OCI-LY1 (cell line): Measurements from ENCODE around the gene NAALADL1.
A peak's percentile ranks its signal among the peaks of the same experiment; 100 is the strongest.

ENCODE experiments used
- H2AFZ ChIP-seq: fragments of 200-600 bp; sonication (generic), shearing (Covaris generic); 2 replicates; pipeline ENCODE4 v1.6.0; 2014; ENCODE audit warnings: antibody characterized with exemption, mild to moderate bottlenecking, low read length
- H3F3A ChIP-seq: fragments of 200-600 bp; sonication (generic), shearing (Covaris generic); 2 replicates; pipeline ENCODE4 v1.6.0; 2014; ENCODE audit warnings: mild to moderate bottlenecking, antibody characterized with exemption, low read length, moderate library complexity; ENCODE audit not compliant: insufficient read depth
- H3K27ac ChIP-seq: fragments of 200-600 bp; sonication (generic); 2 replicates; pipeline ENCODE4 v1.5.1; 2014; ENCODE audit warnings: low read length, mixed run types, mild to moderate bottlenecking, low read depth; ENCODE audit not compliant: poor library complexity, severe bottlenecking
- H3K27me3 ChIP-seq: fragments of 200-600 bp; sonication (generic); 2 replicates; pipeline ENCODE4 v1.6.0; 2014; ENCODE audit warnings: antibody characterized with exemption, mild to moderate bottlenecking, low read length, moderate library complexity; ENCODE audit not compliant: insufficient read depth
- H3K36me3 ChIP-seq: fragments of 200-600 bp; sonication (generic); 2 replicates; pipeline ENCODE4 v1.6.1; 2014; ENCODE audit warnings: mild to moderate bottlenecking, antibody characterized with exemption, low read length, moderate library complexity, mixed read lengths; ENCODE audit not compliant: insufficient read depth
- H3K4me1 ChIP-seq: fragments of 200-600 bp; sonication (generic); 2 replicates; pipeline ENCODE4 v1.5.1; 2014; ENCODE audit warnings: mild to moderate bottlenecking, low read length, moderate library complexity; ENCODE audit not compliant: insufficient read depth, severe bottlenecking
- H3K4me2 ChIP-seq: fragments of 200-600 bp; sonication (generic), shearing (Covaris generic); 2 replicates; pipeline ENCODE4 v1.6.1; 2014; ENCODE audit warnings: low read length
- H3K4me3 ChIP-seq: fragments of 200-600 bp; sonication (generic); 2 replicates; pipeline ENCODE4 v1.5.1; 2014; ENCODE audit warnings: low read length, low read depth, mild to moderate bottlenecking, mixed read lengths; ENCODE audit not compliant: poor library complexity, severe bottlenecking
- H3K79me2 ChIP-seq: fragments of 200-600 bp; shearing (Covaris generic); 2 replicates; pipeline ENCODE4 v1.6.1; 2016; ENCODE audit warnings: mixed run types, low read length, mixed read lengths; ENCODE audit not compliant: insufficient read depth
- H3K9ac ChIP-seq: fragments of 200-600 bp; sonication (generic), shearing (Covaris generic); 2 replicates; pipeline ENCODE4 v1.6.1; 2014; ENCODE audit warnings: mild to moderate bottlenecking, low read length, mixed read lengths
- H3K9me2 ChIP-seq: fragments of 200-600 bp; sonication (generic), shearing (Covaris generic); 2 replicates; pipeline ENCODE4 v1.6.1; 2014; ENCODE audit warnings: low read depth, mild to moderate bottlenecking, low read length, mixed read lengths
- H3K9me3 ChIP-seq: fragments of 200-600 bp; shearing (Covaris generic); 2 replicates; pipeline ENCODE4 v1.6.1; 2014; ENCODE audit warnings: low read length, mixed read lengths
- H4K20me1 ChIP-seq: fragments of 200-600 bp; sonication (generic), shearing (Covaris generic); 2 replicates; pipeline ENCODE4 v1.6.0; 2016; ENCODE audit warnings: mild to moderate bottlenecking, low read length; ENCODE audit not compliant: insufficient read depth
- CTCF ChIP-seq: fragments of 200-600 bp; sonication (generic), shearing (Covaris generic); IDR thresholded peaks from 2 replicates; pipeline ENCODE4 v1.5.1; 2017; ENCODE audit warnings: mild to moderate bottlenecking, antibody characterized with exemption, low read length, moderate library complexity, mixed read lengths
- EZH2 ChIP-seq: fragments of 200-600 bp; sonication (generic), shearing (Covaris generic); IDR thresholded peaks from 2 replicates; pipeline ENCODE4 v1.8.0; 2017; ENCODE audit warnings: borderline replicate concordance, mixed run types, mild to moderate bottlenecking, antibody characterized with exemption, low read length, moderate library complexity, mixed read lengths

NAALADL1 gene

GRCh38 chr11:65043881-65044501 lies 14.4 kb downstream of the NAALADL1 start:
- Histone ChIP-seq H3K9me3 (no peaks in the 10 kb centered on the region), H3K27me3 (no peaks in the 10 kb centered on the region), H3K4me2 (no peak overlapping the region), H3K27ac (no peak overlapping the region), H3K9me2 (no peaks in the 10 kb centered on the region), H3K36me3 (peaks cover 20% of the 10 kb centered on the region), H2AFZ (no peak overlapping the region), H3K4me3 (no peak overlapping the region), H3K9ac (no peak overlapping the region), H3K79me2 (no peaks in the 10 kb centered on the region), H3K4me1 (peaks cover 24% of the 10 kb centered on the region), H4K20me1 (no peaks in the 10 kb centered on the region), H3F3A (no peaks in the 10 kb centered on the region)
- TF ChIP-seq CTCF, result no peak
- TF ChIP-seq EZH2, result no peak

DNA sequence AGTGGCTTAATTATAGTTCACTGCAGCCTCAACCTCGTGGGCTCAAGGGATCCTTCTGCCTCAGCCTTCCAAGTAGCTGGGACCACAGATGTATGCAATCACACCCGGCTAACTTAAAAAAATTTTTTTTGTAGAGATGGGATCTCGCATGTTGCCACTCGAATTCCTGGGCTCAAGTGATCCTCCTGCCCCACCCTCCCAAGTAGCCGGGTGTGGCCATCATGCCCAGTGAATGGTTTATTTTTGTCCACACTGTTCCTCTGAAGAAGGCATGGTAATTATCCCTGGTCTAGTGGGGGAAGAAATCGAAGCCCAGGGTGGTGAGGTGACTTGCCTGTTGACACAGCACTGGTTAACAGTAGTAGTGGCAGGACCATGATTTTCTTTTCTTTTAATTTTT lies 15.5 kb downstream of the NAALADL1 start:
- peak overlapping the region; percentile 85 for H3K4me2 ChIP-seq
- peaks cover 26% of the 10 kb centered on the region for H3K36me3 ChIP-seq
- H3K4me3 ChIP-seq, result peak overlapping the region; percentile 80

DNA sequence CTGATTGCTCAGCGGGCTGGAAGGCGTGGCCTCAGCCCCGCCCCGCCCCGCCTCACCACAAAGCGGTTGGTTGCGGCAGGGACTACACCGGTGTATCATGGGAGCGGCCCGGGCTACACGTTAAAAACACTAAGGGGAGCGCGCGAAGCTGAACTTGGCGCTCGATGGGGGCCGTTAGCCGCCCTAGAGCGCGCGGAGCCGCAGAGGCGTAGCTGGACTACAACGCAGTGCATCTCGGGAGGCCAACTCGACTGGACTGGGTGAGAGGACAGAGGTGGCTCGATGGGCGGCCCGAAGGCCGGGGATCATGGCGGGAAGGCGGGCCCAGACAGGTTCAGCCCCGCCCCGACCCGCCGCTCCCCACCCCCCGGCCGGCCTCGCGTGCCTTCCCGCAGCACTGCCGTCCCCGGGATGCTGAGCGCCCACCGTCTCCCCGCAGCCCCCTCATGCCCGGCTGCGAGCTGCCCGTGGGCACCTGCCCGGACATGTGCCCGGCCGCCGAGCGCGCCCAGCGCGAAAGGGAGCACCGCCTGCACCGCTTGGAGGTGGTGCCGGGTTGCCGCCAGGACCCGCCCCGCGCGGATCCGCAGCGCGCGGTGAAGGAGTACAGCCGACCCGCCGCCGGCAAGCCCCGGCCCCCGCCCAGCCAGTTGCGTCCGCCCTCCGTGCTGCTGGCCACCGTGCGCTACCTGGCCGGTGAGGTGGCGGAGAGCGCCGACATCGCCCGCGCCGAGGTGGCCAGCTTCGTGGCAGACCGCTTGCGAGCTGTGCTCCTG lies 17.3 kb downstream of the NAALADL1 start, which contains the start of gene SAC3D1:
TSS of gene SAC3D1 (plus strand) at position 364 of the 776 bp plus-strand sequence. CDS start at position 447, 83 bp downstream.
- H3K27me3 ChIP-seq, result no peaks in the 10 kb centered on the region
- peak within 1 kb of the TSS; percentile 85 for H3K27ac ChIP-seq
- no peaks in the 10 kb centered on the region for H4K20me1 ChIP-seq
- no peaks in the 10 kb centered on the region for H3K9me2 ChIP-seq
- peaks cover 25% of the 10 kb centered on the region for H3K4me1 ChIP-seq
- H3K9me3 ChIP-seq, result no peaks in the 10 kb centered on the region
- H2AFZ ChIP-seq, result peak within 1 kb of the TSS; percentile 94; the same call in 1 of the 2 replicates
- H3K4me2 ChIP-seq, result peak within 1 kb of the TSS; percentile 85
- no peaks in the 10 kb centered on the region for H3K79me2 ChIP-seq
- peaks cover 24% of the 10 kb centered on the region for H3K36me3 ChIP-seq
- H3K4me3 ChIP-seq, result peak within 1 kb of the TSS; percentile 80
- H3F3A ChIP-seq, result no peaks in the 10 kb centered on the region
- H3K9ac ChIP-seq, result peak within 1 kb of the TSS; percentile 72
- TF ChIP-seq EZH2, result no peak
- TF ChIP-seq CTCF, result no peak

More for the DNA sequence above, 15.5 kb downstream of the NAALADL1 start:
- no peaks in the 10 kb centered on the region for H3K9me3 ChIP-seq
- no peaks in the 10 kb centered on the region for H3K79me2 ChIP-seq
- no peak overlapping the region; the same call in 1 of the 2 replicates for H3K9ac ChIP-seq
- H3K27me3 ChIP-seq, result no peaks in the 10 kb centered on the region
- H3K27ac ChIP-seq, result no peak overlapping the region
- H3F3A ChIP-seq, result no peaks in the 10 kb centered on the region
- H2AFZ ChIP-seq, result no peak overlapping the region
- TF ChIP-seq CTCF, result no peak
- no peak for TF ChIP-seq EZH2
- H3K4me1 ChIP-seq, result peaks cover 30% of the 10 kb centered on the region
- no peaks in the 10 kb centered on the region for H3K9me2 ChIP-seq
- no peaks in the 10 kb centered on the region for H4K20me1 ChIP-seq
